ENCODE results near the gene DPP10.
"Not testable (repeated sequence)": the region's sequence is repeated elsewhere in the genome, so short reads cannot be mapped to it uniquely, and the experiment has no call there.

DPP10 gene

GRCh38 chr2:114843963-114844362 is 401.5 kb downstream of the DPP10 start:
- no peak for FAIRE-seq

- FAIRE-seq: no peak
Measured at GRCh38 chr2:114857196-114857595, 414.8 kb downstream of the DPP10 start.

- no peak for FAIRE-seq
Measured at GRCh38 chr2:114859726-114860510, 417.5 kb downstream of the DPP10 start.

- no peak for FAIRE-seq
Measured at GRCh38 chr2:114862243-114862642, 419.8 kb downstream of the DPP10 start.

- FAIRE-seq: no peak
Measured at GRCh38 chr2:114864901-114865300, 422.5 kb downstream of the DPP10 start.

GRCh38 chr2:114880046-114880445 is 437.6 kb downstream of the DPP10 start:
- no peak for FAIRE-seq

- FAIRE-seq: no peak
Measured at GRCh38 chr2:114919985-114920384, 477.5 kb downstream of the DPP10 start.

GRCh38 chr2:114922076-114922475 is 479.6 kb downstream of the DPP10 start:
- no peak for FAIRE-seq

- no peak for FAIRE-seq
Measured at GRCh38 chr2:114925296-114926255, 483.1 kb downstream of the DPP10 start.

GRCh38 chr2:114926303-114926702 is 483.9 kb downstream of the DPP10 start:
- no peak for FAIRE-seq

GRCh38 chr2:114929225-114929624 is 486.8 kb downstream of the DPP10 start:
- no peak for FAIRE-seq

GRCh38 chr2:114933671-114934241 is 491.3 kb downstream of the DPP10 start:
- FAIRE-seq: no peak

GRCh38 chr2:114935031-114935430 is 492.6 kb downstream of the DPP10 start:
- FAIRE-seq: no peak

GRCh38 chr2:114937366-114937930 is 495.0 kb downstream of the DPP10 start:
- FAIRE-seq: no peak

GRCh38 chr2:114940785-114941458 is 498.5 kb downstream of the DPP10 start:
- FAIRE-seq: no peak

- FAIRE-seq: no peak
Measured at GRCh38 chr2:114949228-114949804, 506.9 kb downstream of the DPP10 start.

- FAIRE-seq: no peak
Measured at GRCh38 chr2:114960389-114960788, 517.9 kb downstream of the DPP10 start.

GRCh38 chr2:114962532-114962931 is 520.1 kb downstream of the DPP10 start:
- FAIRE-seq: no peak

GRCh38 chr2:114968748-114969400 is 526.4 kb downstream of the DPP10 start:
- FAIRE-seq: no peak

- not testable (repeated sequence) for FAIRE-seq
Measured at GRCh38 chr2:115004321-115004720, 561.9 kb downstream of the DPP10 start.

GRCh38 chr2:115011721-115012120 is 569.3 kb downstream of the DPP10 start:
- FAIRE-seq: no peak

- not testable (repeated sequence) for FAIRE-seq
Measured at GRCh38 chr2:115022013-115022412, 579.6 kb downstream of the DPP10 start.

All from islet of Langerhans (tissue), 1 donor.